NCI-H510A treated with DMSO at 0.1 percent for 48 hours (cell line): ENCODE results near the gene TSTD1.
"Not testable (repeated sequence)": the region's sequence is repeated elsewhere in the genome, so short reads cannot be mapped to it uniquely, and the experiment has no call there.

Experiments
- DNase-seq: peaks from one replicate; lab custom pipeline; 2025; lab: John Stamatoyannopoulos, UW

The TSTD1 gene

DNA sequence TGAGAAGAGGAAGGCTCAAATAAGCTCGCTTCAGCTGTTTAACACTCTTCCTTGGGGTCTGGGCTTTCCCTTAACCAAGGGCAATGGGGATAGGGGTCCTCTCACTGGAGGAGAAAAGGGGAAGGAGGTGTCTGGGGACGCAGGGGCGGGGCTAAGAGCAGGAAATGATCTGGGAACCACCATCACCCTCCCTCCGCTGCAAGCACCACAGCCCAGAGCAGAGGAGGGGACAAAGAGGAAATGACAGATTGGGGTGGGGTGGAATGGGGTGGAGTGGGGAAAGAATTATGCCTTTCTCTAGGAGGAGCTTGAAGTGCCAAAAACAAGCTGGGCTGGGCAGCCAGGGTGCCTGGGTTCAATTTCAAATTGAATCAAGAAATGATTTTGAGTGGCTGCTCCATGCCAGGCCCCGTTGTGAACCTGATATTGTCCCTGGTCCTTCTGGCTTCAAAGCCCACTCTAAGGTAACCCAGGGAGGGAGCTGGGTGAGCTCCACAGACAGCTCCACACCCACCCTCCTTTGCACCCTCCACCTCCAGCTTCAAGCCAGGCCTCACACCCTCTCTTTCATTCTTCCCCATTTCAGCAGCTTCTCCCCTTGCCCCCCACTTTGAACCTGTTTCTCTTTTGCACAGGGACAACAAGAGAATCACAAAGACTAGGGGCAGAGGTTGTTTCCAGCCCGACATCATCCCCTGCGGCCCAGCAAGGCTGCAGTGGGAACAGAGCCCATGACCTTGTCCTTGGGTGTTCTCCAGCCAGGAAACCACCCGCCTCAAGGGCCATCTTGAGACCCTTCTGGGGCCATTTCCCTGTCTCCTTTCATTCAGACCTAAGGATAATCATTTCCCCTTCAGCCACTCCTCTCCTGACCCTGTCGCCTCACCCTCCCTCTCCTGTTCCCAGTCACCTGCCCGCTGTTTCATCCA lies 29.8 kb upstream of the TSTD1 start:
- no peak for DNase-seq

DNA sequence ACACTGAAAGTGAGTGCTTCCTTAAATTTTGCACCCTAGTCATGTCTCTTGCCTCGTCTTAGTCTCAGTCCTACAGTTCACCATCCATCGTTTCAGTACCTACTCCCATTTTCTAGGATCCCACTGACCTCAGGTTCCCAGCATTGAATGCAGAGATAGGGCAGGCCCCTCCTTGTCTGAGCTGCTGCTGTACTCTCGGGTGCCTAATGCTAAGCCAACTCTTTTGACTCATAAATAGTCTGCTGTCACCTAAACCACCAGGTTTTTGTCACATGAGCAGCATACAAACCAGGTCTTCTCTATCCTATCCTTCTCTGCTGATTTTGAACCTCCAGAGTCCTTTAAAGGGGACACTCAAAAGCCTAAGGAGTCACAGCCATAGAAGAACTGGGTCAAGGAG lies 27.9 kb upstream of the TSTD1 start:
- no peak for DNase-seq

DNA sequence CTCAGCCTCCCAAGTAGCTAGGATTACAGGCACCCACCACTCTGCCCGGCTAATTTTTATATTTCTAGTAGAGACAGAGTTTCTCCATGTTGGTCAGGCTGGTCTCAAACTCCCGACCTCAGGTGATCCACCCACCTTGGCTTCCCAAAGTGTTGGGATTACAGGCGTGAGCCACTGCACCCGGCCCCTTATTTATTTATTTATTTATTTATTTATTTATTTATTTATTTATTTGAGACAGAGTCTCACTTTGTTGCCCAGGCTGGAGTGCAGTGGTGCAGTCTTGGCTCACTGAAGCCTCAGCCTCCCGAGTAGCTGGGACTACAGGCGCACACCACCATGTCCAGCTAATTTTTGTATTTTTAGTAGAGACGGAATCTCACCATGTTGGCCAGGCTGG lies 26.9 kb upstream of the TSTD1 start:
- DNase-seq, result not testable (repeated sequence)

DNA sequence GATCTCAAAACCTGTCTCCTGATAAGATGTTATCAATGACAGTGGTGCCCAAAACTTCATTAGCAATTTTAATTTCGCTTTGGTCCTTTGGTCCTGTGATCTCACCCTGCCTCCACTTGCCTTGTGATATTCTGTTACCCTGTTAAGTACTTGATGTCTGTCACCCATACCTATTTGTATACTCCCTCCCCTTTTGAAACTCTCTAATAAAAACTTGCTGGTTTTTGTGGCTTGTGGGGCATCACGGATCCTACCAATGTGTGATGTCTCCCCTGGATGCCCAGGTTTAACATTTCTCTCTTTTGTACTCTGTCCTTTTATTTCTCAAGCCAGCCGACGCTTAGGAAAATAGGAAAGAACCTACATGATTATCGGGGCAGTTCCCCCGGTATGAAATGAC lies 25.2 kb upstream of the TSTD1 start:
- not testable (repeated sequence) for DNase-seq

DNA sequence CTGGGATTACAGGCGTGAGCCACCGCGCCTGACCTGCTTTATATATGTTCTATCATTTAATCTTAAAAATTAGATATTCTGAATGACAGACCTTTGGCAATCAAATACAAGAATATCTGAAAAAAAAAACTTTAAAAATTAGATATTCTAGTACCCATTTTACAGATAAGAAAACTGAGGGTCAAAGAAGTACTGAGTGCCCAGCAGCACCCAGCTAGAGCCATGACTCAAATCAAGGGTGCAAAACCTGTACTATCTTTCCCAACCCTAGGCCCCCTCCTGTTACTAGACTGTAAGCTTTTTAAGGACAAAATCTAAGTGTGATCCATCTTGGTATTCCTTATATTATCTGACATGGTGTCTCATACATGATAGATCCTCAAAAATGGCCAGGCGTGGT lies 22.7 kb upstream of the TSTD1 start:
- no peak for DNase-seq

DNA sequence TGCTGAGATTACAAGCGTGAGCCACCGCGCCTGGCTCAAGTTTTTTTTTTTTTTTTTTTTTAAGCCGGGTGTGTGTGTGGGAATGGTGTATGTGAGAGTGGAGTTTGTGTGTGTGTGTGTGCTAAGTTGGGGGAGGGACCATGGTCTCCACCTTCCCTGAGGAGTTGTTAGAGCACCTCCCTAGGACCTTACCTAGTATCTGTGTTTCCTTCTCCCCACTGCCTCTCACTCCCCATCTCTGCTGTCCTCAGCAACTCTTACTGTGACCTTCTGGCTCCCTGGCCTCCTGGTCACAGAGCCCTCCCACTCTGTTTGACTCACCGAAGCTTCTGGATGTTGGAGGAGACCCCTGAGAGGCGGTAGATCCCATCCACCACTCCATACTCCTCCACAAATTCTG lies 20.5 kb upstream of the TSTD1 start:
- no peak for DNase-seq

DNA sequence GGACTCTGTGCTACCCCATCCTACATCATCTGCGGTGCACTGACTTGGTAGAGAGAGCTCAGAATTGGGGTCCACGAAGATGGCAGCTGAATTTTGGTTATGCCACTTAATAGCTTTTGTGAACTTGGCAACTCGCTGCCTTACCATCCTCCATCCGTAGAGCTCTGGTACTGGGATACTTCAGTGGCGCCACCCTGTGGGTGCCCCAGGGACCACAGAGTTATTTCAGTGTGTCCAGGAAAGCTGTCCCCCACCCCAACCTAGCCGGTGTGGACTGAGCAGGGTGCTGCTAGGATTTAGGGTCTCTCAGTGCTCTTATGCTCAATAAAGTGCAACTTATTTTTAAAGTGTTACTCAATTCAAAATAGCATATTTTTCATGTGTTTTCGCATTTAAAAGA lies 16.0 kb upstream of the TSTD1 start:
- no peak for DNase-seq

DNA sequence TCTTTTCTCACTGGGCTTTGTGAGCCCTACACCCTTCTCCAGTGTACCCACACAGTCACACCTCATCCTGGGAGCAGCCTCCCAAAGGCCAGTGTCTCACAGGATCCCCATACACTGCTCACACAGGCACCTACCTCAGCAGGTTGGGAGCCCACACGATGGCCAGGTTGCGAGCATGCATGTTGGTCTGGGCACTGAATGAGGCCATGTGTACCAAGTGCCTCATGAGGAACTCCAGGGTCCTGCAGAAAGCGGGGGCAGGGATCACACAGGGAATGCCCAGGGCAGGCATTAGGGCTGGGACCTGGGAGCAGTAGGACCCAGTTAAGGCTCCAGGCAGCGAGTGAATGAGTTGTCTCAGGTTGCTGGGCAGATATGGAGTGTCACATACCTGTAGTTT lies 15.5 kb upstream of the TSTD1 start:
- DNase-seq, result no peak

DNA sequence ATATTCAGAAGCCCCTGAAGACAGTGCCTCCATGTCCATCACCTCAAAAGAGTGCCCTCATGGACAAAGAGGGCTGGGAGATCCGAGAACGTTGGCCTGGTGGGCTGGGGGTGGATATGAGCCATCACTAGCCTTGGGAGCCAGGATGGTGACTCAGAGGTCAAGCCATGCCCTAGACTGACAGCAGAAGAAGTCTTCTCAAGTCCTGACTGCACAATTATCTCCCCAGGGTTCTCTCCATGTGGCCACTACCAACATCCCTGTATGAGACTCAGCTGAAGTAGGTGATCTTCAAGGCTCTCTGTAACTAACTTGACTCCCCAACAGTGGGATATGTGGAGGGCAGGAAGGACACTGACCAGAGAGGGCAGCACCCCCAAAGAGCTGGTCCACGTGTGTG lies 14.1 kb upstream of the TSTD1 start:
- DNase-seq, result no peak

DNA sequence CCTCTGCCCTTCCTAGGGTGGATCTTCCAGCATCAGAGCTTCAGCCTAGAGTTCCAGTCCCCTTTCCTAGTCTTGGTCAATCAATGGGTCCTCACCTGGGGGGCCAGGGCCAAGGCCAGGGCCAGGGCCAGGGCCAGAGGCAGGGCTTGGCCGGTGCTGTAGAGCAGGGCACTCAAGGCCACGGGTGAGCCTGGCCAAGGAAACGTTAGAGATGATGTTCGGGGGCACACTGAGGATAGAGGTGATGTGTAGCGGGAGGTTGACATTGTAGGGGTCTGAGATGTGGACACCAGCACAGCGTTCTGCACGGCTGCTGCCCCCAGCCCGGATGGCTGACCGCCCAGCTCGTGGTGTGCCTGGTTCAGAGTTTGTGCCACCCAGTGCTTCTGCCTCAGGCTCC lies 12.5 kb upstream of the TSTD1 start:
- DNase-seq, result no peak

DNA sequence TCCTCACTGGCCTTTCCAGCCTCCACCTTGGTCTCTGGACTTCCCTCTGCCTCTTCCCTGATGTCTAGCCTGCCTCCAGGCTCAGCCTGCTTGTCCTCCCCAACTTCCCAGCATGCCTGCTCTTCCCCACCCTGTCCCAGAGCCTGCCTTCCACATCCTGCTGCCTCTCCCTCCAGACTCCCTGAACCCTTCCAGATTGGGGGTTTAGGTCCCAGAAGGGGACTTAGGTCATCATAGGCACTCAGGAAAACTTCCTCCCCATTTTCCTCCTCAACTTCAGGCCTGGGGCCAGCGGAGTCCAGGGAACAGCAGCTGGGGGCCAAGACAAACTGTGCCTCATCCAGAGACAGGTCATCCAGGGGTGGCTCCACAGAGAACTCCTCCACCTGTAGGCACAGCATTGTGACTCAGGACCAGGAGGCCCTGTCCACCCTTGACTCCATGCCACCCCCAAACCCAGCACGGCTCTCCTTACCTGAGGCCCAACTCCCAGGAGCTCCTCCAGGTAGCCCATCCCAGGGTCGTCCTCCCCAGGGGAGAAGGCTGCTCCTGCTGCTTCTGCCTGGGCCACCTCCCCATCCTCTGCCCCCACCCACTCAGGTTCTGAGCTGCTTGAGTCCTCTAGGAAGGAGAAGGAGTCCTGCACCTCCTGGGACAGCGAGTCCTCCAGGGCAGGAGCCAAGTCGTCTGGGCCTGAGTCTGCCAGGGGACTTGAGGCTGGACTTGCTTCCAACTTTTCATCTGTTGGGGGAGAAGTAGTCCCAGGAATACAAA lies 10.4 kb upstream of the TSTD1 start:
- DNase-seq, result no peak

DNA sequence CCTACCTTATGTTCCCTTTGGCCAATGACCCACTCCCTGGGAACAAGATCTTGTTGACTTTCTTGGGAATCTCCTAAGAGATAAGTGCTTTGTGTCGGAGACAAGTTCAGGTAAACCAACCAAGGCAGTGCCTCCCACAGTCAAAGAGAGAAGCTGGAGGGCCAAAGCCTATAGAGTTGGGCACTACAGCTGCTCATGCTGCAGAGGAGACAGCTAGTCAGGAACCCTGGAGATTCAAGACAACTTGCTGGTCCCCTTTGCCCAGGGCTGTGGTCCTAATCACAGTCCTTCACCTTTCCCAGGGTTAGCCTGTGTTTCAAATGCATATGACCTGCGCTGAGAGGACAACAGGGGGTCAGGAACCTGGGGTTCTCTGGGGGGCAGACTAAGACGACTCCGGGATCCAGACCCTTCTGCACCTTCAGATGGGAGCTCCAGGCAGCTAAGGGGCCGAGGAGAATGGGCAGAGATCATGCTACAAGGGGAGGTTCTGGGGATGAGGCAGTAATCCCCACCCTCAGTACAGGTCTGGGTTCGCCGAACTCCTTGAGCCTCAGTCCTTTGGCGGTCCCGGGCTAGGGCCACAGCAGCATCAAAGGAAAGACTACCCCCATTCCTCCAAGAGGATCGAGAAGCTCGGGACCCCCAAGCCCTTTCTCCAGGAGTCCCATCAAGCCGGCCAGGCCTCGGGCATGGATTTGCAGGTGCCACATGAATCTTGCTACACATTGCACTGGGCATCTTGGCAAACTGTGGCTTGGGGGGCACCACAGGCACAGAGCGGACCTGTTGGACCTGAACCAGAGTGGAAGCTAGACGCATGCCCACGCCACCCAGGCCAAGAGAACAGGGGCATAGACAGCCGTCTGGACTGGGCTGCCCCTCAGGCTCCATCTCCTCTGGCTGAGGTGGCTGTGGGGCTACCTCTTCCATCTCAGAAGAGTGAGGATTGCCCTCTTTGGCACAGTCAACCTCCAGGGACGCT lies 9.0 kb upstream of the TSTD1 start:
- no peak for DNase-seq

DNA sequence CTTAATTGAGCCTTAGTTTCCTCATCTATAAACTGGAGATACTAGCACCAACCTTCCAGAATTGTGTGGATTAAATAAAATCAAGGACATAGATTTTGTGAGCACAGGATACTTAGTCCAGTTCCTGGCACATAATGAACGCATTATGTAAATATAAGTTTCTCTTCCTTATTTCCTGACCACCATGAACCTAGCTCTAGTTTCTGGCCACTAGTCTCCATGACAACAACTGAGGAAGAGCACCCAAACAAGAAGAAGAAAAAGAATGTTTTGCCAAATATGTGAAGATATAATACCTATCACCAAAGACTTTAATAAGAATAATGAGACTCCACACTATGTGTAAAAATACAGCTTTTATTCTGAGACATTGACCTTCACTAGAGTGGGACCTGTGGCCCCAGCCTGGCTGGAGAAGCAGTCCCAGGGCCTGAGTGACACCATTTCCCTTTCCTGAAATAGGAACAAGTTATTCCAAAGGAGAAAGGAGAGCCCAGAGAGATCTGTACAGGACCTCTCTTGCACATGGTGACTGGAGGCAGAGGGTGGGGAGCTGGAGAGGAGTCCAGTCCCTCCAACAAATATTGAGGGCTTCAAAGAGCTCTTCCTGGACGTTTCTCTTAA lies 8.0 kb upstream of the TSTD1 start:
- DNase-seq, result no peak

DNA sequence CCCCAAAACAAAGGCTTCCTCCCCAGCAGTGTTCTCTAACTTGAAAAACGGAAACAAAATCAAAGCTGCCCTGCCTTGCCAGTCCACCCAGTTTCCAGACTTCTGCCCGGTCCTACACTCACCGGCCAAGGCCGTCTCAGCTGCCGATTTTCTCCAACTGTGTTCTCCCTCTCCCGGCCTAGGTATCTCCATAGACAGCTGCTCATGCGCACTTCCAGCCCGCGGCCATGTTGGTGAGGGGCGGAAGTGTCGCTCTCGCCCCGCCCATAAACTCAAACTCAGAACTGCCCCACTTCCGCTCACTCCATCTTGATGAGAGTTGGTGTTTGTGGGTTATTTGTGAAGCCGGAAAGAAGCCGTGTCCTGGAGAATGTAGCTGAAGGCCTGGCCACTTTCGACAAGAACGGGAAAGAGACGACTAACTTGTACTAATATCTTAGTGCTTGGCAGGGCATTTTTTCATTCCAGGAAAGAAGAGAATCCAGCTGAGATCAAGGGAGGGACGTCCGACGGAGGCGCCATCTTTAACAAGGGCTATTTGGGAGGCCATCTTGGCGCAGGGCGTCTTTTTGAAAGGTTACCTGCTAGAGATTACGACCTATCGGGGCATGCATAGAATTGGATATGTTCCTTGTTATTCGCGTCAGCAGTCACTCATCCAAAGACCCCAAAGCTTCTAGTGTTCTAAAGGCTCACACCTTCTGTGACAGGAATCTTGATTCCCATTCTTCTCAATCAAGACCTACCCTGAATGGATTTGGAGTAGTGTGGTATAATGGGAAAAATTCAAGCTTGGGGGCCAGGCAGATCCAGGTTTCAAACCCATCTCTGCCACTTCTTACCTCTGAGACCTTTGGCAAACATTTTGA lies 7.2 kb upstream of the TSTD1 start, which contains the start of gene USF1:
TSS of gene USF1 (minus strand) at position 242 of the 869 bp plus-strand sequence. CDS start 2,702 bp downstream, outside the sequence.
- DNase-seq, result peak; percentile 95

DNA sequence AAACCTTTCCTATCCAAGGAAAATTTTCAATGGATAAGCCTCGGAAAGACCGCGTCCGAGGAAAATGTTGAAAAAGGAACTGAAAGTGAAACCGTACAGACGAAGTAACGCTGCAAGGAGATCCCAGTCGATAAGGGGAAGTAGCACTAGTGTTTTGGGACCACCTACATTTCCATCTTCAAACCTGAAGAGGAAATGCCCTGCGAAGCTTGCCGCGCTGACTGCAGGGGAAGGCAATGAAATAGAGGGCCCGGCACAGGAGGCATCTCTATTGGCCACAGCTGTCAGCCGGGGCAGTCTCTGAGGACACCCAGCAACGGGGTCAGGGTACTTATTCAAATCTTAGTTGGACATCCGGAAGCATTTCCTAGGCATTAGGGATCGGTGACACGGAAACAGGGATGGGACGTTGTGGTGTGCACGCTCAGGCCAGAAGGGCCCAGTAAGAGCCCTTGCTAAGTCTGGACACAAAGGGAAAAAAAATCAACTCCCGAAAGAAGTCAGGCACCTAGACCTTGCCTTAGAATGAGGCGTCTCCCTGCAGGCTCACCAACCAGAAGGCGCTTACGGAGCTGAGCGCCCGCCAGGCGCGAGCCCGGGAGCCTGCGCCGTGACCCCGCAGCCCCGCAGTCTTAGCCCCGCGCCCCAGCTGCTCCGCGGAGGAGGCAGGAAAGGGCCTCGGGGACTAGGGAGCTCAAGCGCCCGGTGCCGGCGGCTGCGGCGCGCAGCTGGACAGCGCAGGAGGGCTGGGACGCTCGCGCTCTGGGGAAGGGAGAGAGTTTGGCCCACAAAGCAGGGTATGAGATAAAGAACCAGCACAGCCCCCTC lies 6.4 kb upstream of the TSTD1 start:
- DNase-seq, result peak; percentile 43

DNA sequence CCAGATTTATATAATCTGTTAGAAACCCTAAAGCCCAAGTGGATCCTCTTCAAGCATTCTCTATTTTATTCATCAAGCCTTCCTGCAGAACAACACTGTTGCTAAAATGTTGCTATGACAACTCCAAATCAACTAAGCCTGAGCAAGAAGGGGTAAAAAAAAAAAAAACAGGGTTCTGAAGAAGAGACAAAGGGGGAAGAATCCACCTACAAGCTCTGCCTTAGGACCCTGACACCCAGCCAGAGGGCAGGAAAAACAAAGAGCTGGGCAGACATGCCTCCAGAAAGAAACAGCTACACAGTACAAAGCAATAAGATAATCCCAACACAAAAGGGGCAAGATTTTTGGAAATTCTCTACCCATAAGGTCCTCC lies 5.8 kb upstream of the TSTD1 start:
- DNase-seq, result no peak

DNA sequence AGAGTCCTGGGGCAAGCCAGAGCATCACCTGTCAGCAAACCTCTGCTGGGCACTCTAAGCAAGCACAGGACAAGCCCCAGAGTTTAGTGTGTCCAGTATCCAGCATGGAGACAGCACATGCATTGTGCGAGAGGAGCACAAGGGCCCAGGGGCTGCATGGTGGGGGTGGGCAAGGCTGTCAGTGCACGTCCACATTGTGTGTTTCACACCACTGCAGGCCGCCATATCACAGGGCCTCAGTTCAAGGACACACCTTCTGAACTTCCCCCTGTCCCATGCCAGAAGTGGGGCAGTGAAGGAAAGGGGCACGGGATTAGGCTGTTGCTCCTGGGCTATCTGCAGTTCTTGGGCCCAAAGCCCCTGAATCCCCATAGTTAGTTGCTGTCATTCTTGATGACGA lies 782 bp upstream of the TSTD1 start:
- no peak for DNase-seq

DNA sequence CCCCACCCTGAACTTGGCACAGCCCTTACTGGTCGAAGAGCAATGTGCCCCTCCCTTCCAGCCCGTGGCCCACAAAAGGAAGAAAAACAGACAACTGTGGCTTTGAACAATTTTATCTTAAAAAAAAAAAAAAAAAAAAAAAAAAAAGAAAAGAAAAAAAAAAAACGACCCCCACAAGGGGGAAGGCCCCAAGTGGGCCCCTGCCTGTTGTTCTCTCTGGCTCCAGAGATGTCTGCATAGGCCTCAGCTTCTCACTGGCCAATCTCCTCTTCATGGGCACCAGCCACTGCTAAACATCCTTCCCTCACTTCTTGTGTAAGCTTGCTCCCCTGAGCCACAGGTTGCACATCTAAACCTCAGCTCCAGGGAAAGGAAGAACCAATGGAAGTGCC lies 386 bp upstream of the TSTD1 start:
- no peak for DNase-seq

DNA sequence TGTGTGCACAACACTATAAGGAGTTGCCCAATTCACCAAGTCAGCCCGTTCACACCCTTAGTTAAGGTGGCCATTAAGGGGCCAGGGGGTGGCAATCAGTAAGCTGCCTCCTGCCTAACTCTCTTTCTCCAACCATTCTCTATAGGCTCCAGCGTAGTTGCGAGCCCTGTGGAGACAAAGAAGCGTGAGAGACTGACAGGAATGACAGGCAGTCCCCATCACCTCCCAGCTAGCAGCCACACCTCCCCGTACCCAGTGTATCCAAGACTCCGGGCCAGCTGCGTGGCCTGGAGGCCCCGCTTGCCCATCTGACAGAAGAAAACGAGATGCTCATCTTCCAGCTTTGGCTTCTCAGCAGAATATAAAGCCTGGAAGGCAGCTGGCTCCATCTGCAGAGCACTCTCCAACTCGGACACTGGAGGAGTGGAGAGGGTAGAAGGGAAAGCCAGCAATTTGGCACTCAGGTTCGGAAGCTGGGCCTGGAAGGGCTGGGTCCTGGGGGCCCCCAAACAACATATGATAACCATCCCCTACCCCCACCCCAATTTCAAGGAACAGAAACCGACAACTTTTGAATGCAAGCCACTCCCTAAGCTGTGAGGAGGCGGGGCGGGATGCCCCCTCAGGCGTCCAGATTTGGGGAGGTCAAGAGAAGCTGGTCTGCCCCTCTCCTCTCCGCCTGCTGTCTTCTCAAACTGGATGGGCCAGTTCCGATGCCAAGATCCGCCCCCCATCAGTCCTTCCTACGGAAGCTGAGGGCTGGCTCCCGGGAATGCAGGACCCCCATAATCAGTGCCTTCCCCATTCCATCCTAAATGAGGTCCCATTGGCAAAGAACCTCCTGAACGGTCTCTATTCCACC lies 872 bp downstream of the TSTD1 start:
- no peak for DNase-seq
